Mucosa of stomach (tissue), 1 donor: Measurements from ENCODE around the gene ELFN2.
"Not testable (repeated sequence)": the region's sequence is repeated elsewhere in the genome, so short reads cannot be mapped to it uniquely, and the experiment has no call there.

Experiments used
- H3K27me3 ChIP-seq: one replicate; pipeline ENCODE4 v1.7.0; 2013; ENCODE audit warnings: mild to moderate bottlenecking, low read length; ENCODE audit not compliant: control insufficient read depth, insufficient read depth
- H3K36me3 ChIP-seq: one replicate; pipeline ENCODE4 v1.7.0; 2013; ENCODE audit warnings: low read length; ENCODE audit not compliant: control insufficient read depth, insufficient read depth
- H3K4me1 ChIP-seq: one replicate; pipeline ENCODE4 v1.7.0; 2013; ENCODE audit warnings: mild to moderate bottlenecking, low read length; ENCODE audit not compliant: control insufficient read depth, insufficient read depth
- H3K4me3 ChIP-seq: one replicate; pipeline ENCODE4 v1.7.0; 2013; ENCODE audit warnings: low read length
- H3K9ac ChIP-seq: one replicate; pipeline ENCODE4 v1.7.0; 2013; ENCODE audit warnings: mild to moderate bottlenecking, low read length, moderate library complexity
- H3K9me3 ChIP-seq: one replicate; pipeline ENCODE4 v1.7.0; 2013; ENCODE audit warnings: mild to moderate bottlenecking, low read length, moderate library complexity; ENCODE audit not compliant: control insufficient read depth
- donor health status: Pancreatic carcinoma.

Gene ELFN2

DNA sequence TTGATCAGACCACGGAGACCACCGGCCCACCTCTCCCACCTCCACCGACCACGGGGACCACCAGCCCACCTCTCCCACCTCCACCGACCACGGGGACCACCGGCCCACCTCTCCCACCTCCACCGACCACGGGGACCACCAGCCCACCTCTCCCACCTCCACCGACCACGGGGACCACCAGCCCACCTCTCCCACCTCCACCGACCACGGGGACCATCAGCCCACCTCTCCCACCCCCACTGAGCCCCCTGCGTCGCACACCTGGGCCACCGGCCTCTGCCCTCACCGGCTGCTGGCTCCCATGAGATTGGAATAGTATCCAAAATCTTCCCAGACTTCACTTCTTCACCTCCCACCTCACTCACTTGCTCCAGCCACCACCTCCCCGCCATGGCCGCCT is 27.8 kb downstream of the ELFN2 start:
- H3K9ac ChIP-seq, H3K4me3 ChIP-seq, H3K9me3 ChIP-seq, H3K27me3 ChIP-seq, H3K36me3 ChIP-seq, H3K4me1 ChIP-seq: not testable (repeated sequence)

DNA sequence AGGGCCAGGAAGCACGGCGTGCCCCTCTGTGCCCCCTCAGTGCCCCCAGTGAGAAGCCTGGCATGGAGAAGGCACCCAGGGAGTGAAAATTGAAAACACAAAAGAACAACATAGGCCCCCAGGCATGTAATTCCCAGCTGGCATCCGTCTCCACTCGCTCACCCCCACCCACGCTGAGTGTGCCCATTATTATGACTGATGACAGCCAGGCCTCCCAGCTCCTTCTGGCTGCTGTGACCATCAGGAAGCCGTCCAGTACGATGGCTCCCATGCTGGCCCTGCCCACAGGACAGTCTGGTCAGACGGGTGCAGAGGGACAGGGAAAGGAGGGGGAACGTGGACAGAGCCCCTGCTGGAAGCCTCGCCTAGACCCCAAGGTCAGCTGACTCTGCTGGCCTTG is 30.1 kb downstream of the ELFN2 start:
- Histone ChIP-seq H3K9ac (no peak overlapping the region), H3K27me3 (no peaks in the 10 kb centered on the region), H3K9me3 (no peaks in the 10 kb centered on the region), H3K4me3 (no peak overlapping the region), H3K4me1 (no peaks in the 10 kb centered on the region), H3K36me3 (no peaks in the 10 kb centered on the region)

- no peaks in the 10 kb centered on the region for H3K4me1 ChIP-seq
These were observed 30.7 kb downstream of the ELFN2 start for GRCh38 chr22:37396488-37397084.

DNA sequence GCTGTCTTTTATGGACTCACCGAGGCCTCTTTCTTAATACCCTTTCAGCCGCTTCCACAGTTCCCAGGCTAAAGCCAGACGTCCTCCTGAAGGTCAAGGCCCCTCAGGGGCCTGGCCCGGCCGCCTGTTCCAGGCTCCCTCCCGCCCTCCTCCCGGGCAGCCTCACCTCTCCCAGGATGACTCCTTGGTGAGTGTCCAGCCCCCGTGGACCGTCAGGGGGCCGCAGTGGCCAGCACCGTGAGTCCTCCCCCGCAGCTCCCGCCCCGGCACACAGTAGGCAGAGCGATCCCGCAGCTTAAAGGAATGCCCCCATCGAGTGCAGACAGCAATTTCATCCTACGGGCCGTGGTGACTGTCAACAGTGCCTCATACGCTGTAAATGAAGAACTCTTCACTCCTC is 32.9 kb downstream of the ELFN2 start:
- H3K9me3 ChIP-seq = no peaks in the 10 kb centered on the region
- H3K9ac ChIP-seq = no peak overlapping the region
- H3K27me3 ChIP-seq = no peaks in the 10 kb centered on the region
- no peaks in the 10 kb centered on the region for H3K36me3 ChIP-seq
- no peaks in the 10 kb centered on the region for H3K4me1 ChIP-seq
- no peak overlapping the region for H3K4me3 ChIP-seq

More at GRCh38 chr22:37396488-37397084, 30.7 kb downstream of the ELFN2 start:
- Histone ChIP-seq H3K9ac (no peak overlapping the region), H3K36me3 (no peaks in the 10 kb centered on the region), H3K4me3 (no peak overlapping the region), H3K9me3 (no peaks in the 10 kb centered on the region), H3K27me3 (no peaks in the 10 kb centered on the region)

DNA sequence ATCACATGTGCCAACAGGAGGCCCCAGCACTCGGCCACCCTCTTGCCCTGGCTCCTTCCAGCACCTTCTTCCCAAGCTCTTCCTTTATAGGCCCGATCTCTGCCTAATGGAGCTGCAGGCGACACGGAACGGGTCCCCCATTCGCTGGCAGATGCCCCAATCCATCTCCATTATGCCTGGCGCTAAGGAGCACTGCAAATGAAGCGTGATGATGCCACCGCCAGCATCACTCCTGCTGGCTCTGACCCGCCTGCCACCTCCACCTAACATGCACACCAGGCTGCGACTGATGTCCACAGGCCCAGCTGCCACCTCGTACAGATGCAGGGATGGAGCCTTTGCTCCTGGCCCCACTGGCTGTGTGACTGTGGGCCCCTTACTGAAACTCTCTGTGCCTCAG is 33.5 kb downstream of the ELFN2 start:
- Histone ChIP-seq H3K9me3 (no peaks in the 10 kb centered on the region), H3K36me3 (no peaks in the 10 kb centered on the region), H3K9ac (no peak overlapping the region), H3K27me3 (no peaks in the 10 kb centered on the region), H3K4me1 (no peaks in the 10 kb centered on the region), H3K4me3 (no peak overlapping the region)

GRCh38 chr22:37392721-37393328 is 34.5 kb downstream of the ELFN2 start:
- H3K9me3 ChIP-seq = no peaks in the 10 kb centered on the region
- H3K36me3 ChIP-seq = no peaks in the 10 kb centered on the region
- no peak overlapping the region for H3K4me3 ChIP-seq
- H3K4me1 ChIP-seq = peaks cover 9% of the 10 kb centered on the region
- H3K9ac ChIP-seq = no peak overlapping the region
- no peaks in the 10 kb centered on the region for H3K27me3 ChIP-seq

DNA sequence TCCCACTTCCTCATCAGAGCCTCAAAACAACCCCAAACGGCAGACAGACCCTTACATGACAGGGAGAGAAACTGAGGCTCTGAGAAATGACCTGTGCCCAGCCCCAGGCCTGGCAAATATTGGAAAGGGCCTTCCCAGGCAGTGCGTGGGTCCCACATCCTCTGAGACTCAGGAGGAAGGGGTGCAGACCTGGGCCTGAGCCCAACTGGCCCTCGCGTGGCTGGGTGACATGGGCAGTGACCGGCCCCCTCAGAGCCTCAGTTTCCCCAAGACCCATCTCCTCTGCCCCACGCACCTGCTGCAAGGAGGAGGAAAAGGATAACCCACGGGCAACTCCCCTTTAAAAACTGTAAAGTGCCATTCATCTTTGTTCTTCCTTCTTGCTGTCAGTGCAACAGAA is 35.6 kb downstream of the ELFN2 start:
- Histone ChIP-seq H3K9ac (no peak overlapping the region), H3K27me3 (peaks cover 2% of the 10 kb centered on the region)

GRCh38 chr22:37390075-37390474 is 37.2 kb downstream of the ELFN2 start:
- Histone ChIP-seq H3K4me3 (no peak overlapping the region), H3K27me3 (peaks cover 2% of the 10 kb centered on the region), H3K4me1 (peaks cover 11% of the 10 kb centered on the region), H3K9ac (no peak overlapping the region), H3K9me3 (no peaks in the 10 kb centered on the region), H3K36me3 (no peaks in the 10 kb centered on the region)

More for the DNA sequence above, 35.6 kb downstream of the ELFN2 start:
- Histone ChIP-seq H3K9me3 (no peaks in the 10 kb centered on the region), H3K4me3 (no peak overlapping the region), H3K4me1 (peaks cover 11% of the 10 kb centered on the region), H3K36me3 (no peaks in the 10 kb centered on the region)

DNA sequence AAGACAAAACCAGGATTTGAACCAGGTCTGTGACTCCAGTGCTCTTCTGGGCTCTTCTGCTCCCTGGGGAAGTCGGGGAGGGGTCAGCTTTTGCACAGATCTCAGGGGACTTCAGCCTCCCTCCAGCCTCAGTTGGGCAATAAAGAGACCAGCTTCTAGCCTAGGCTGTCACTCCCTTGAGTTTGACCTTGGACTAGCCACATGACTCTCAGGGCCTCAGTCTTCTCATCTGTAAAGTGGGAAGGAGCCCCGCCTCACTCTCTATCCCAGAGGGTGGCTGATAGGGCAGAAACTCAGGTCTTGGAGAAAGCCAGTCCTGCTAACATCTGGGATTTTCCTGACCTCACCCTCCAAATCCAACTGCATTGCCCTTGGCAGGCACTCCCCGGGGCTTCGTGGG is 38.7 kb downstream of the ELFN2 start:
- H3K9ac ChIP-seq = no peak overlapping the region
- peaks cover 11% of the 10 kb centered on the region for H3K4me1 ChIP-seq
- H3K9me3 ChIP-seq = no peaks in the 10 kb centered on the region
- H3K27me3 ChIP-seq = peaks cover 2% of the 10 kb centered on the region
- H3K36me3 ChIP-seq = no peaks in the 10 kb centered on the region
- no peak overlapping the region for H3K4me3 ChIP-seq

- H3K9me3 ChIP-seq = no peaks in the 10 kb centered on the region
- no peaks in the 10 kb centered on the region for H3K36me3 ChIP-seq
- peaks cover 5% of the 10 kb centered on the region for H3K27me3 ChIP-seq
- H3K4me3 ChIP-seq = no peak overlapping the region
- peaks cover 11% of the 10 kb centered on the region for H3K4me1 ChIP-seq
- H3K9ac ChIP-seq = no peak overlapping the region
These were observed 39.5 kb downstream of the ELFN2 start for GRCh38 chr22:37387793-37388192.

- H3K27me3 ChIP-seq = peaks cover 7% of the 10 kb centered on the region
These were observed 40.8 kb downstream of the ELFN2 start for GRCh38 chr22:37386441-37386840.

DNA sequence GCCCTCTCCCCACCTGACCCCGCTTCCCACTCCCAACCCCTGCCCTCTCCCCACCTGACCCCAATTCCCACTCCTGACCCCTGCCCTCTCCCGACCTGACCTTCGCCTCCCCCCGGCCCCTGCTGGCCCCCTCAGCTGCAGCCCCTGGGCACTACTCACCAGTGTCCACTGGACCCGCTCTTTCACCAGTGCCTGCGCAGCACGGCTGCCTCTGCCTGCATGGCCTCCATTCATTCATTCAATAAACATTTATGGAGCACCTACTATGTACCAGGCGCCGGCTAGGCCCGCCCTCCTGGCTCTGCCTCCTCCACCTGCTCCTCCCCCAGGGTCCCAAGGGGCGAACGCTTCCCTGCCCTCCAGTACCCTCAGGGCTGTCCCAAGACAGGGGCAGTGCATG is 42.6 kb downstream of the ELFN2 start:
- H3K4me3 ChIP-seq = no peak overlapping the region
- no peaks in the 10 kb centered on the region for H3K9me3 ChIP-seq
- H3K36me3 ChIP-seq = no peaks in the 10 kb centered on the region
- H3K9ac ChIP-seq = no peak overlapping the region
- peaks cover 11% of the 10 kb centered on the region for H3K4me1 ChIP-seq
- peaks cover 22% of the 10 kb centered on the region for H3K27me3 ChIP-seq

More at GRCh38 chr22:37386441-37386840, 40.8 kb downstream of the ELFN2 start:
- no peak overlapping the region for H3K4me3 ChIP-seq
- no peaks in the 10 kb centered on the region for H3K36me3 ChIP-seq
- H3K4me1 ChIP-seq = peaks cover 11% of the 10 kb centered on the region
- H3K9ac ChIP-seq = no peak overlapping the region
- no peaks in the 10 kb centered on the region for H3K9me3 ChIP-seq
